Stimulated activated CD4-positive, alpha-beta T cell treated with anti-CD3 and anti-CD28 coated beads, Interleukin-4, amount 100 ng/mL, for 24 hours (primary cell): Measurements from ENCODE around the gene LBHD2.

Source experiments
- DNase-seq: peaks from one replicate; pipeline ENCODE4 v3.0.0-alpha.2; 2020

The LBHD2 gene

GRCh38 chr14:103068351-103069073 is 15.5 kb upstream of the LBHD2 start:
- DNase-seq, result no peak

- no peak for DNase-seq
Measured at GRCh38 chr14:103070263-103070885, 13.6 kb upstream of the LBHD2 start.

- no peak for DNase-seq
Measured at GRCh38 chr14:103070971-103071542, 13.0 kb upstream of the LBHD2 start.

- no peak for DNase-seq
Measured at GRCh38 chr14:103071544-103072251, 12.3 kb upstream of the LBHD2 start.

GRCh38 chr14:103072595-103073366 is 11.2 kb upstream of the LBHD2 start:
- DNase-seq, result no peak

GRCh38 chr14:103073367-103073875 is 10.6 kb upstream of the LBHD2 start:
- no peak for DNase-seq

GRCh38 chr14:103073876-103074728 is 9.9 kb upstream of the LBHD2 start:
- DNase-seq, result no peak

- DNase-seq, result no peak
Measured at GRCh38 chr14:103074729-103075367, 9.2 kb upstream of the LBHD2 start.

- peak; percentile 79 for DNase-seq
Measured at GRCh38 chr14:103078420-103078749, 5.6 kb upstream of the LBHD2 start.

GRCh38 chr14:103078860-103079587 is 5.0 kb upstream of the LBHD2 start:
- DNase-seq, result no peak

- no peak for DNase-seq
Measured at GRCh38 chr14:103081951-103082350, 2.1 kb upstream of the LBHD2 start.

- no peak for DNase-seq
Measured at GRCh38 chr14:103085106-103086091, 1.4 kb downstream of the LBHD2 start.

GRCh38 chr14:103086771-103087342 is 2.8 kb downstream of the LBHD2 start:
- DNase-seq, result no peak

- DNase-seq, result no peak
Measured at GRCh38 chr14:103087343-103087835, 3.4 kb downstream of the LBHD2 start.

- no peak for DNase-seq
Measured at GRCh38 chr14:103088921-103089320, 4.9 kb downstream of the LBHD2 start.

GRCh38 chr14:103089386-103090335 is 5.7 kb downstream of the LBHD2 start:
- DNase-seq, result no peak

GRCh38 chr14:103090481-103091020 is 6.5 kb downstream of the LBHD2 start:
- DNase-seq, result no peak
